BJ (cell line): Measurements from ENCODE around the gene ANP32E. TPM values are rescaled to one million over a fixed set of nuclear protein-coding genes. Genes with fewer than 3 reads are reported as not detected.

Experiments used
- polyA plus RNA-seq: library from polyadenylated mRNA; depleted of rRNA; stranded (reverse); fragments of >200 nt; gene quantifications from 2 replicates; pipeline ENCODE4 v1.2.3, GENCODE V29; 2011; rRNA removed
- small RNA-seq: library from RNA; depleted of rRNA; stranded (forward); fragments of <200 nt; gene quantifications from one replicate; pipeline ENCODE3, GENCODE V24; 2012; ENCODE audit warnings: low replicate concordance, low read depth; ENCODE audit not compliant: insufficient read length

The ANP32E gene
- polyA plus RNA-seq, 1 experiment = 6.1 TPM

Small RNAs within 50 kb of the gene (small RNA-seq; reads per million reads assigned to genes)
- gene RN7SL480P (not detected), gene RNU2-17P (1.3 reads per million)

Other genes starting within 250 kb of the ANP32E start
- 9.3 and 10.1 TPM in 2 replicates for gene OTUD7B, start 225.4 kb downstream of the ANP32E start, polyA plus RNA-seq
- gene VPS45, start 168.3 kb downstream of the ANP32E start, polyA plus RNA-seq = 29.0 and 47.0 TPM in 2 replicates
- 27.9 and 41.3 TPM in 2 replicates for gene PLEKHO1, start 86.2 kb downstream of the ANP32E start, polyA plus RNA-seq
- not detected in 2 replicates for gene CA14, start 21.7 kb upstream of the ANP32E start, polyA plus RNA-seq
- gene APH1A, start 32.9 kb upstream of the ANP32E start, polyA plus RNA-seq = 156 and 172 TPM in 2 replicates
- 9.4 and 17.1 TPM in 2 replicates for gene C1orf54, start 36.7 kb upstream of the ANP32E start, polyA plus RNA-seq
- 17.2 and 18.7 TPM in 2 replicates for gene CIART, start 46.4 kb upstream of the ANP32E start, polyA plus RNA-seq
- 30.5 and 69.2 TPM in 2 replicates for gene MRPS21, start 57.7 kb upstream of the ANP32E start, polyA plus RNA-seq
- 20.5 and 25.5 TPM in 2 replicates for gene PRPF3, start 85.4 kb upstream of the ANP32E start, polyA plus RNA-seq
- gene RPRD2, start 128.0 kb upstream of the ANP32E start, polyA plus RNA-seq = 15.1 and 16.4 TPM in 2 replicates